Epithelial cell of prostate (primary cell): ENCODE data around the gene DGKE.

Source experiments
- DNase-seq: peaks from one replicate; pipeline ENCODE4 v3.0.0-alpha.2; 2011; ENCODE audit warnings: low read depth, low spot score
- H3K27ac ChIP-seq: fragments of 450-650 bp; 2 replicates; pipeline ENCODE4 v1.5.1; 2017; ENCODE audit warnings: mild to moderate bottlenecking

Gene DGKE

GRCh38 chr17:56833809-56834379, at the start of gene DGKE, which contains the start of gene C17orf67:
Gene DGKE, plus strand, starts transcription at chr17:56834151. Its CDS starts 645 bp downstream, at chr17:56834796.
Gene C17orf67, minus strand, starts transcription at chr17:56833920. Its CDS starts 18,110 bp downstream, at chr17:56815810.
- H3K27ac ChIP-seq, result peak within 1 kb of the TSS; percentile 73
- DNase-seq, result peak; percentile 69

- DNase-seq, result peak; percentile 64
- peak overlapping the region; percentile 94 for H3K27ac ChIP-seq
Measured at GRCh38 chr17:56785405-56785804, 48.5 kb upstream of the DGKE start.

- peak overlapping the region; percentile 94 for H3K27ac ChIP-seq
- DNase-seq, result no peak
Measured at GRCh38 chr17:56785997-56786680, 47.8 kb upstream of the DGKE start.

- DNase-seq, result peak; percentile 97
- H3K27ac ChIP-seq, result peak overlapping the region; percentile 94
Measured at GRCh38 chr17:56786989-56787482, 46.9 kb upstream of the DGKE start.

GRCh38 chr17:56792267-56792666, 41.7 kb upstream of the DGKE start:
- no peak overlapping the region for H3K27ac ChIP-seq
- no peak for DNase-seq

- no peak overlapping the region for H3K27ac ChIP-seq
Measured at GRCh38 chr17:56793531-56793930, 40.4 kb upstream of the DGKE start.

GRCh38 chr17:56793957-56794356, 40.0 kb upstream of the DGKE start:
- H3K27ac ChIP-seq, result no peak overlapping the region
- DNase-seq, result no peak

More at GRCh38 chr17:56793531-56793930, 40.4 kb upstream of the DGKE start:
- DNase-seq, result no peak

- H3K27ac ChIP-seq, result no peak overlapping the region
- no peak for DNase-seq
Measured at GRCh38 chr17:56795221-56795865, 38.6 kb upstream of the DGKE start.

GRCh38 chr17:56796536-56796935, 37.4 kb upstream of the DGKE start:
- no peak overlapping the region for H3K27ac ChIP-seq
- no peak for DNase-seq

- H3K27ac ChIP-seq, result no peak overlapping the region
- DNase-seq, result no peak
Measured at GRCh38 chr17:56798916-56799315, 35.0 kb upstream of the DGKE start.

- no peak for DNase-seq
- H3K27ac ChIP-seq, result no peak overlapping the region
Measured at GRCh38 chr17:56801459-56802178, 32.3 kb upstream of the DGKE start.

GRCh38 chr17:56803071-56803470, 30.9 kb upstream of the DGKE start:
- DNase-seq, result no peak
- H3K27ac ChIP-seq, result no peak overlapping the region

- no peak overlapping the region for H3K27ac ChIP-seq
- no peak for DNase-seq
Measured at GRCh38 chr17:56804454-56804853, 29.5 kb upstream of the DGKE start.

- H3K27ac ChIP-seq, result no peak overlapping the region
- DNase-seq, result no peak
Measured at GRCh38 chr17:56806949-56807348, 27.0 kb upstream of the DGKE start.

- DNase-seq, result no peak
- no peak overlapping the region for H3K27ac ChIP-seq
Measured at GRCh38 chr17:56807723-56808122, 26.2 kb upstream of the DGKE start.

GRCh38 chr17:56808503-56808902, 25.4 kb upstream of the DGKE start:
- peak overlapping the region; percentile 44 for H3K27ac ChIP-seq
- DNase-seq, result peak; percentile 79

GRCh38 chr17:56809106-56809819, 24.7 kb upstream of the DGKE start:
- DNase-seq, result no peak
- no peak overlapping the region for H3K27ac ChIP-seq

- H3K27ac ChIP-seq, result no peak overlapping the region
- DNase-seq, result no peak
Measured at GRCh38 chr17:56809820-56810179, 24.2 kb upstream of the DGKE start.

- no peak for DNase-seq
Measured at GRCh38 chr17:56810343-56810742, 23.6 kb upstream of the DGKE start.

More at GRCh38 chr17:56810343-56810742, 23.6 kb upstream of the DGKE start:
- no peak overlapping the region for H3K27ac ChIP-seq
